ENCODE data around the gene C11orf68.

C11orf68 gene

GRCh38 chr11:65885808-65886536 is 32.9 kb downstream of the C11orf68 start:
- DNase-seq (ENCODE audit: low read depth) = no peak
- TF ChIP-seq, protein P1, sequence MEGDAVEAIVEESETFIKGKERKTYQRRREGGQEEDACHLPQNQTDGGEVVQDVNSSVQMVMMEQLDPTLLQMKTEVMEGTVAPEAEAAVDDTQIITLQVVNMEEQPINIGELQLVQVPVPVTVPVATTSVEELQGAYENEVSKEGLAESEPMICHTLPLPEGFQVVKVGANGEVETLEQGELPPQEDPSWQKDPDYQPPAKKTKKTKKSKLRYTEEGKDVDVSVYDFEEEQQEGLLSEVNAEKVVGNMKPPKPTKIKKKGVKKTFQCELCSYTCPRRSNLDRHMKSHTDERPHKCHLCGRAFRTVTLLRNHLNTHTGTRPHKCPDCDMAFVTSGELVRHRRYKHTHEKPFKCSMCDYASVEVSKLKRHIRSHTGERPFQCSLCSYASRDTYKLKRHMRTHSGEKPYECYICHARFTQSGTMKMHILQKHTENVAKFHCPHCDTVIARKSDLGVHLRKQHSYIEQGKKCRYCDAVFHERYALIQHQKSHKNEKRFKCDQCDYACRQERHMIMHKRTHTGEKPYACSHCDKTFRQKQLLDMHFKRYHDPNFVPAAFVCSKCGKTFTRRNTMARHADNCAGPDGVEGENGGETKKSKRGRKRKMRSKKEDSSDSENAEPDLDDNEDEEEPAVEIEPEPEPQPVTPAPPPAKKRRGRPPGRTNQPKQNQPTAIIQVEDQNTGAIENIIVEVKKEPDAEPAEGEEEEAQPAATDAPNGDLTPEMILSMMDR (IDR thresholded peaks at IDR 0.05; ENCODE audit: control insufficient read depth, extremely low read depth, insufficient read depth) = no peak

GRCh38 chr11:65885231-65885630 is 33.6 kb downstream of the C11orf68 start:
- TF ChIP-seq, protein P1 (IDR thresholded peaks at IDR 0.05; ENCODE audit: control insufficient read depth, extremely low read depth, insufficient read depth) = no peak
- H3K4me3 ChIP-seq (ENCODE audit: low read depth, low read length) = no peak overlapping the region
- DNase-seq (ENCODE audit: low read depth) = no peak

More at GRCh38 chr11:65885808-65886536, 32.9 kb downstream of the C11orf68 start:
- no peak overlapping the region for H3K4me3 ChIP-seq (ENCODE audit: low read depth, low read length)

GRCh38 chr11:65884716-65885092 is 34.2 kb downstream of the C11orf68 start:
- TF ChIP-seq, protein P1 (IDR thresholded peaks at IDR 0.05; ENCODE audit: control insufficient read depth, extremely low read depth, insufficient read depth) = peak; percentile 100
- no peak overlapping the region for H3K4me3 ChIP-seq (ENCODE audit: low read depth, low read length)

GRCh38 chr11:65883786-65884715 is 34.8 kb downstream of the C11orf68 start:
- no peak overlapping the region for H3K4me3 ChIP-seq (ENCODE audit: low read depth, low read length)
- TF ChIP-seq, protein P1 (IDR thresholded peaks at IDR 0.05; ENCODE audit: control insufficient read depth, extremely low read depth, insufficient read depth) = no peak

More at GRCh38 chr11:65884716-65885092, 34.2 kb downstream of the C11orf68 start:
- peak; percentile 37 for DNase-seq (ENCODE audit: low read depth)

GRCh38 chr11:65883058-65883761 is 35.7 kb downstream of the C11orf68 start:
- no peak for DNase-seq (ENCODE audit: low read depth)
- TF ChIP-seq, protein P1 (IDR thresholded peaks at IDR 0.05; ENCODE audit: control insufficient read depth, extremely low read depth, insufficient read depth) = no peak

More at GRCh38 chr11:65883786-65884715, 34.8 kb downstream of the C11orf68 start:
- DNase-seq (ENCODE audit: low read depth) = no peak

More at GRCh38 chr11:65883058-65883761, 35.7 kb downstream of the C11orf68 start:
- H3K4me3 ChIP-seq (ENCODE audit: low read depth, low read length) = no peak overlapping the region
